D341Med (cell line): ENCODE results near the gene SNRPD2.
A peak's percentile ranks its signal among the peaks of the same experiment; 100 is the strongest.
"Not testable (repeated sequence)": the region's sequence is repeated elsewhere in the genome, so short reads cannot be mapped to it uniquely, and the experiment has no call there.

Experiments used
- DNase-seq: peaks from one replicate; pipeline ENCODE4 v3.0.0; 2012; ENCODE audit warnings: low spot score

SNRPD2 gene

GRCh38 chr19:45705115-45705514 is 13.4 kb upstream of the SNRPD2 start:
- DNase-seq: no peak

GRCh38 chr19:45701676-45702075 is 9.9 kb upstream of the SNRPD2 start:
- DNase-seq: no peak

DNA sequence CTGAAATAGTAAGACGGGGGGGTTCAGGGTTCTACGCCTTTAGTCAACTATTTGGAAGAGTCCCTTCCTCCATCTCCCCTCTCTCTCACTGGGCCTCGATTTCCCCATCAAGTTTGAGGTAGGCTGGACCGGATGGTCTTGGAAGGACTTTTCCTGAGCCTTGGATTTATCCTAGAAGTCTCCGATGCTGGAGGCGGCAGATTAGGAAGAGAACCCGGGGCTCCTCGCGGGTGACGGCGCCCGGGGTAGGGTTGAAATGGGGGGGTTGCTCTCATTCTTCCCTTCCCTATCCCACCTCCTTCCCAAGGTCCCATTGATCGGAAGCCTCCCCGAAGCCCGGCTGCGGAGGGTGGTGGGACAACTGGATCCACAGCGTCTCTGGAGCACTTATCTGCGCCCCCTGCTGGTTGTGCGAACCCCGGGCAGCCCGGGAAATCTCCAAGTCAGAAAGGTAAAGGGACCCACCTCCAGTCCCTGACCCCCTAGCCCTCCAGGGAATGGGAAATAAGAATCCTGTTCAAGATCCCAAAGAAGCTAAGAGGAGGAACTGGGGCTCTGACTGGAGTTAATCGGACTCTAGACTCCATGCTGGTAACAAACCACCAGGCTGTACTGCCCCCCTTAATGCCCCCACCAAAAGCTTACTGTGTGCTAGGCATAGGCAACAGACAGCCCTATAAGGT is 1.5 kb upstream of the SNRPD2 start:
- DNase-seq: peak; percentile 86

DNA sequence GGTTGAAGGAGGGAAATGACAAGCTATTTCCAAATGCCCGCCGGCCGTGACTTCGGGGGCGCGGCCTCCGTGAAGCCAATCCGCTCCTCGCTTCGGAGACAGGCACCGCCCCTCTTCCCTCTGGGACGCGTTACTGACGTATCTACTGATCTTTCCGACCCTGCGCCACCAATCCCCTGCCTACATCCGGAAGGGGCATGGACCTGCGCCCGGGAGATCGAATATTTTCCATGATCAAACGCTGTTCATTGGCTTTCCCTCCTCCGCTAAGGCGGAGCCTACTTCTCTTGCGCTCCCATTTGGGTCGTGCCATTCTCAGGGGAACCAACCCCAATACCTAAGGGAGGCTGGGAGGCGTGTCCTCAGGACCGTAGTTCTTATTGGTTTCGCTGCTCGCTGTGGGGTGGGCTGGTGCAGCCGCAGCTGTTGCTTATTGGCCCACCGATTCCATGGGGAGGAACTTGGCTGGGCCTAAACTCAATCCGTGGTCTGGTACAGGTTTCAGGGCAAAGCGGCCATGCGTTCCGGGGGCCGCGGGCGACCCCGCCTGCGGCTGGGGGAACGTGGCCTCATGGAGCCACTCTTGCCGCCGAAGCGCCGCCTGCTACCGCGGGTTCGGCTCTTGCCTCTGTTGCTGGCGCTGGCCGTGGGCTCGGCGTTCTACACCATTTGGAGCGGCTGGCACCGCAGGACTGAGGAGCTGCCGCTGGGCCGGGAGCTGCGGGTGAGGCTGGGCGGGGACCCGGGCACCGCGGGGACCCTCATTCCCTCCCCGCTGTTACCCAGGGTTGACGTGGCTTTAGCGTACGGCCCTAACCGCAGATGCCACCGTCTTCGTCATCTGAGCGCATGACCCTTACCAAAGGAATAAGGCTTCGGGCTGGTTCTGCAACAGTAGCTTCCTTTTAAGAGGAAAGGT is 693 bp upstream of the SNRPD2 start, which contains the start of gene QPCTL:
Gene QPCTL, plus strand, starts transcription at position 480 of the 919 bp plus-strand sequence. Its CDS starts 38 bp downstream, at position 518.
- DNase-seq: peak; percentile 94

GRCh38 chr19:45687599-45687998 is 4.2 kb downstream of the SNRPD2 start:
- DNase-seq: no peak

DNA sequence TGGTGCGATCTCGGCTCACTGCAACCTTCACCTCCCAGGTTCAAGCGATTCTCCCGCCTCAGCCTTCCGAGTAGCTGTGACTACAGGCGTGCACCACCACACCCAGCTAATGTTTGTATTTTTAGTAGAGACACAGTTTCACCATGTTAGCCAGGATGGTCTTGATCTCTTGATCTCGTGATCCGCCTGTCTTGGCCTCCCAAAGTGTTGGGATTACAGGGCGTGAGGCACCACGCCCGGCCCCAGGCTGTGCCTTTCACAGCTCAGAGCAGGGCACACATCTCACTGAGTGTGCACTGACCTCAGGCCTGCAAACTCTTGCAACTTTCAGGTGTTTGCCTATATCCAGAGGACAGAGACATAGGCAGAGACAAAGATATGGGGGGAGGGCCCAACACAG is 6.7 kb downstream of the SNRPD2 start:
- not testable (repeated sequence) for DNase-seq

DNA sequence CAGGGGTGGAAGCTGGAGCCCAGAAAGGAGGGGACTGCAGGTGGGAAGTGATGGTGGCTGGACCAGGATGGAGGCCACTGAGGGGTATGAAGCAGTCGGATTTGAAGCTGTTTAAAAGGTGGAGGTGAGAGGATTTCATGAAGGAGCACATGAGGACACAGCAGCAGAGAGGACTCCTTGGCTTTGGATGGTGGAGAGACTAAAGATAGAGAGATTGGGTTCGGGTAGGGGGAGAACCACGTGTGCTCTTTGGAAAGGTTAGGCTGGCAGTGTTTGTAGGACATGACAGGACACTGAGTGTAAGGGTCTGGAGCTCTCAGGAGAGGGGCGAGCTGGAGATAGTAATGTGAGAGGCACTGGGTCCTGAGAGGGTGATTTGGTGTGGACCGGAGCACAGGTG is 8.8 kb downstream of the SNRPD2 start:
- no peak for DNase-seq

GRCh38 chr19:45682117-45682516 is 9.6 kb downstream of the SNRPD2 start:
- no peak for DNase-seq

GRCh38 chr19:45681391-45682015 is 10.2 kb downstream of the SNRPD2 start:
- DNase-seq: peak; percentile 91

GRCh38 chr19:45677351-45678230 is 14.2 kb downstream of the SNRPD2 start:
- DNase-seq: no peak

DNA sequence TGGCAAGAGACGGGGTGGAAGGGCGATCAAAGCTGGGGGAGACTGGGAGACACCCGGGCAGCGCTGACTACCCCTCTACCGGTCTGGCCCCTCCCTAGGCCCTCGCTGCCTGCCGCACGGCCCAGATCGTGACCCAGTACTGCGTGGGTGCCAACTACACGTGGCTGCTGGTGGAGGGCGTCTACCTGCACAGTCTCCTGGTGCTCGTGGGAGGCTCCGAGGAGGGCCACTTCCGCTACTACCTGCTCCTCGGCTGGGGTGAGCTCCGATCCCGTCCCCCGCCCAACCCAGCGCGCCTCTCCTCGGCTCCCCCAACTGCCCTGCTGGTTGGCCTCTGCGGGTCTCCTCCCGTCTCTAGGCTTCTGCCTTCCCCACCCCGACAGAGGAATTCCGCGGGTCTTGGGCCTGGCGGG is 14.9 kb downstream of the SNRPD2 start:
- no peak for DNase-seq

GRCh38 chr19:45674946-45675345 is 16.8 kb downstream of the SNRPD2 start:
- no peak for DNase-seq

DNA sequence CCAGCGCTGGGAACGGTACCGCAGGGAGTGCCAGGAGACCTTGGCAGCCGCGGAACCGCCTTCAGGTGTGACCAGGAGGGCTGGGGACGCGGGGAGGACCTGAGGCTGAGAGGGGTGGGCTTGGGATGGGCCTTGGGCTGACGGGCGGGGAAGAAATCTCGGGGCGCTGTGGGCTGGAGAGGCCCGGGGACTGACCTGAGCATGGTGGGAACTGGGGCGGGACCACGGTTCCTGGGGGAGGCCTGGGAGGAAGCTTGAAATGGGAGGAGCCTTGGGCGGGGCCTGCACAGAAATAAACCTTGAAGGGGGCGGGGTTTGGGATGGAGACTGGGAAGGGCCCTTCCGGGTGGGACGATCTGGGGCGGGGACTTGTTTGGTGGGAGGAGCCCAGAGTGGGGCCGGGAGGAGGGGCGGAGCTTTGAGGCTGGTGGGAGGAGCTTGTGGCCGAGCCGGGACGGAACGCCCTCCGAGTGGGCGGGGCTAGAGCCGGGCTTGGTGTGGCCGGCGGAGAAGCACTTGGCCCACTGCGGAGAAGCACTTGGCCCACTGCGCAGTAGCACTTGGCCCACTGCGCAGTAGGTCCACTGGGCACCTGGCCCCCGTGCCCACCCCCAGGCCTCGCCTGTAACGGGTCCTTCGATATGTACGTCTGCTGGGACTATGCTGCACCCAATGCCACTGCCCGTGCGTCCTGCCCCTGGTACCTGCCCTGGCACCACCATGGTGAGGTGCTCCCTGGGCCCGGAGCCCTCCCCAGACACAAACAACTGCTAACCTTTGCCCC is 20.9 kb downstream of the SNRPD2 start:
- DNase-seq: peak; percentile 94

GRCh38 chr19:45668342-45668871 is 23.3 kb downstream of the SNRPD2 start:
- DNase-seq: no peak

- peak; percentile 86 for DNase-seq
These were observed 24.0 kb downstream of the SNRPD2 start, which contains the start of gene GIPR for GRCh38 chr19:45667620-45668341. Gene GIPR, plus strand, starts transcription at chr19:45668221. Its CDS starts 1,300 bp downstream, at chr19:45669521.

DNA sequence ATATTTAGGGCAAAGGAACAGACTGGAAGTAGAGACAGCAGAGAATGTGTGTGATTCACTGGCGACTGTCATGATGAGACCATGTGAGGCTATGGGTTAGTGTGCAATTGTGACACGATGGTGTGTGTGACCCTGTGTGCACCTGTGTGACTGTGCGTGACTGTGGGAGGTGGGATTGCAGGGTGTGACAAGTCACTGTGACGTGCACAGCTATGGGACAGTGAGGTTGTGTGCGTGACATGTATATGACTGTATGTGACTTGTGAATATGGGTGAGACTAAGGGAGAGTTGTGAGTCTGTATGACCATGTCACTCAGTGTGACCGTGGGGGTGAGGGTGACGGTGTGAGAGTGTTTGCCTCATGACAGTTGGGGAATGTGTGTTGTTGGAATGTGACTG is 27.2 kb downstream of the SNRPD2 start:
- DNase-seq: no peak

DNA sequence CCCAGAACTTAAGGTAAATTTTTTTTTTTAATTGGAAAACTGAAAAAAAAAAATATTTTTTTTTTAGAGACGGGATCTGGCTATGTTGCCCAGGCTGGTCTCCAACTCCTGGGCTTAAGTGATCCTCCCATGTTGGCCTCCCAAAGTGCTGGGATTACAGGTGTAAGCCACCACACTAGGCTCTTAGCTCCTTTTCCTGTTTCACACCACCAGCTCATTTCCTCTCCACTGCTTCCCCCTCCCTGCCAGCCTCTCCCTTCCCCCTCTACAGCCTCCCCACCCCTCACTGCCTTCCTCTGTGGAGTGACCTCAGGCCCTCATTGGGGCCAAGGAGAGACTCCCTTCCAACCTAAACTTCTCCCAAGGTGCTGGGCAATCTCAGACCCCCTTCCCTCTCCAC is 28.0 kb downstream of the SNRPD2 start:
- no peak for DNase-seq

DNA sequence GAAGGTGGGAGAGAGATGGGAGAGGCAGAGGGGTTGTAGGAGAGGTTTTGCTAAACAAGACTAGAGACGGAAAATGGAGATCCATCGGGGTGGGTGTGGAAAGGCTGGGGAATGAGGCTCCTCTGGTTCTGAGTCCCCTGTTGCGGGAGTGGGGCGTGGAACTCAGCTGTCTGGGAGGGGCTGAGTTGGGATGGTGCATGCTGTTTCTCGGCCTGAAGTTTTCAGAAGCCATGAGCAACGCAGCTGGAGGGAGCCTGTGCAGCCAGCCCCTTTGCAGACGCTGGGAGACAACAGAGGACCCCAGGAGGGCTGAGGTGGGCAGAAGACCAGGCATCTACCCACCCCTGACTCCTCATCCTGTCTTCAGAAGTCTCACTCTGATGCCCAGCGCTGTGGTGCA is 31.1 kb downstream of the SNRPD2 start:
- peak; percentile 27 for DNase-seq

DNA sequence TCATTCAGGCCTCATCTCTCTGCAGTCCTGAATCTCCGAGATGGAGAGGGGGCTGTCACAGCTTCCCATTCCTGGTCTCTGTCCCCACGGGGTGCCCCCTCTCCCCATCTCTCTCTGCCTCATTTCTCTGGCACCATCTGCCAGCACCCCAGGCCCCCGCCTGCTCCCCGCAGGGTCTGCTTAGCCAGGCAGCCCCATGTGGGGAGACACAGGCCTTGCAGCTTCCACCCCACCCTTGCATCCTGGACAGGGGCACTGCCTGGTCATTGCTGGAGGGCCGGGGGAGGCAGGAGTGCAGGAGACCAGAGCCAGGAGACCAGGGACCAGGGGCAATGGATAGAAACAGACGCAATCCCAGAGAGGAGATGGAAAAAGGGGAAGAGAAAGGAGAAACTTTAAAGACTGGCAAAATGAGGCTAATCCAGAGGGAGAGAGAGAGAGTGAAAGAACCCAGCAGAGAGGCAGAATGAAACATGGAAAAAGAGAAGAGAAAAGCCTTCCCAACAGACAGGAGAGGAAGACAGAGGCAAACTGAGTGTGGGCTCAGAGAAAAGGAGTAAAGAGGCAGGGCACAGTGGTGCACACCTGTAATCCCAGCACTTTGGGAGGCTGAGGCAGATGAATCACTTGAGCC is 32.5 kb downstream of the SNRPD2 start:
- DNase-seq: peak; percentile 27
